Mesenchymal stem cell (in vitro differentiated cells and primary cell): ENCODE data around the gene PAPPA2.
A peak's percentile ranks its signal among the peaks of the same experiment; 100 is the strongest.

Experiments used
- DNase-seq: peaks from one replicate; pipeline ENCODE4 v3.0.0-alpha.2; 2013
- H2AFZ ChIP-seq: one replicate; pipeline ENCODE4 v1.6.1; 2013; ENCODE audit warnings: low read depth, mild to moderate bottlenecking, control low read depth, inconsistent platforms, low read length, moderate library complexity
- H2AK5ac ChIP-seq: 2 replicates; pipeline ENCODE4 v1.6.1; 2013; ENCODE audit warnings: low read length, moderate library complexity, mild to moderate bottlenecking, inconsistent platforms; ENCODE audit not compliant: severe bottlenecking
- H2BK120ac ChIP-seq: one replicate; pipeline ENCODE4 v1.6.1; 2013; ENCODE audit warnings: low read depth, mild to moderate bottlenecking, inconsistent platforms, low read length, moderate library complexity
- H2BK12ac ChIP-seq, 2 experiments: one replicate each; pipeline ENCODE4 v1.6.1; 2013; ENCODE audit warnings: inconsistent platforms in 2 of 2, low read length in 2 of 2, mild to moderate bottlenecking in 2 of 2, moderate library complexity in 2 of 2, control low read depth in 1 of 2
- H2BK15ac ChIP-seq: one replicate; pipeline ENCODE4 v1.6.1; 2013; ENCODE audit warnings: mild to moderate bottlenecking, low read depth, inconsistent platforms; ENCODE audit not compliant: poor library complexity, severe bottlenecking
- H2BK5ac ChIP-seq: 2 replicates; pipeline ENCODE4 v1.6.1; 2013; ENCODE audit warnings: low read depth, mild to moderate bottlenecking, low read length, control low read depth, inconsistent platforms; ENCODE audit not compliant: poor library complexity, severe bottlenecking
- H3K14ac ChIP-seq, 2 experiments: one replicate each; pipeline ENCODE4 v1.6.1; 2013; ENCODE audit warnings: inconsistent platforms in 2 of 2, low read length in 2 of 2, control low read depth in 1 of 2, mild to moderate bottlenecking in 1 of 2, moderate library complexity in 1 of 2
- H3K18ac ChIP-seq, 2 experiments: one replicate each; pipeline ENCODE4 v1.6.1; 2013; ENCODE audit warnings: inconsistent platforms in 2 of 2, low read length in 2 of 2, control low read depth in 1 of 2, low read depth in 1 of 2, mild to moderate bottlenecking in 1 of 2
- H3K23ac ChIP-seq, 2 experiments: one replicate each; pipeline ENCODE4 v1.6.1; 2013; ENCODE audit warnings: inconsistent platforms in 2 of 2, low read length in 2 of 2, mild to moderate bottlenecking in 2 of 2, moderate library complexity in 2 of 2, control low read depth in 1 of 2
- H3K27ac ChIP-seq: 2 replicates; pipeline ENCODE4 v1.5.1; 2013; ENCODE audit warnings: mild to moderate bottlenecking, moderate library complexity, low read length, control low read depth, inconsistent platforms; ENCODE audit not compliant: poor library complexity, severe bottlenecking
- H3K27me3 ChIP-seq, 2 experiments: 2 replicates each; pipeline versions ENCODE4 v1.6.1 to v1.7.0; 2013; ENCODE audit warnings: low read length in 2 of 2, mild to moderate bottlenecking in 2 of 2, moderate library complexity in 2 of 2, control low read depth in 1 of 2, inconsistent platforms in 1 of 2; ENCODE audit not compliant: control insufficient read depth in 1 of 2, insufficient read depth in 1 of 2
- H3K36me3 ChIP-seq, 2 experiments: 2 replicates each; pipeline versions ENCODE4 v1.6.1 to v1.7.0; 2013; ENCODE audit warnings: low read length in 2 of 2, control low read depth in 1 of 2, inconsistent platforms in 1 of 2, low read depth in 1 of 2, mild to moderate bottlenecking in 1 of 2; ENCODE audit not compliant: insufficient read depth in 2 of 2, control insufficient read depth in 1 of 2
- H3K4ac ChIP-seq, 2 experiments: one replicate each; pipeline ENCODE4 v1.6.1; 2013; ENCODE audit warnings: inconsistent platforms in 2 of 2, low read length in 2 of 2, mild to moderate bottlenecking in 2 of 2, moderate library complexity in 2 of 2, control low read depth in 1 of 2, low read depth in 1 of 2
- H3K4me1 ChIP-seq: 2 replicates; pipeline ENCODE4 v1.6.1; 2013; ENCODE audit warnings: low read depth, low read length, control low read depth; ENCODE audit not compliant: control insufficient read depth, insufficient read depth
- H3K4me2 ChIP-seq: 2 replicates; pipeline ENCODE4 v1.6.1; 2013; ENCODE audit warnings: low read length, mild to moderate bottlenecking, inconsistent platforms; ENCODE audit not compliant: poor library complexity, severe bottlenecking
- H3K4me3 ChIP-seq, 2 experiments: 2 replicates each; pipeline versions ENCODE4 v1.5.1 to v1.7.0; 2013; ENCODE audit warnings: low read length in 2 of 2, mild to moderate bottlenecking in 2 of 2, control low read depth in 1 of 2, low read depth in 1 of 2; ENCODE audit not compliant: insufficient read depth in 1 of 2
- H3K79me1 ChIP-seq: replicated peaks from 2 replicates; pipeline ENCODE4 v1.6.1; 2013; ENCODE audit warnings: mild to moderate bottlenecking, control low read depth, low read length, inconsistent platforms; ENCODE audit not compliant: poor library complexity, severe bottlenecking
- H3K9ac ChIP-seq: 2 replicates; pipeline ENCODE4 v1.7.0; 2013; ENCODE audit warnings: mild to moderate bottlenecking, low read length, moderate library complexity
- H3K9me3 ChIP-seq: 2 replicates; pipeline ENCODE4 v1.7.0; 2013; ENCODE audit warnings: mild to moderate bottlenecking, low read length; ENCODE audit not compliant: control insufficient read depth
- H4K8ac ChIP-seq: one replicate; pipeline ENCODE4 v1.6.1; 2013; ENCODE audit warnings: inconsistent platforms, mild to moderate bottlenecking, low read length, moderate library complexity
- H4K91ac ChIP-seq: one replicate; pipeline ENCODE4 v1.6.1; 2013; ENCODE audit warnings: mild to moderate bottlenecking, low read length, inconsistent platforms
- WGBS: methylation state at CpG from one replicate; pipeline ENCODE4 v1.1.7; 2013; ENCODE audit warnings: mixed read lengths; 5-methylcytosine and 5-hydroxymethylcytosine counted together

The PAPPA2 gene

DNA sequence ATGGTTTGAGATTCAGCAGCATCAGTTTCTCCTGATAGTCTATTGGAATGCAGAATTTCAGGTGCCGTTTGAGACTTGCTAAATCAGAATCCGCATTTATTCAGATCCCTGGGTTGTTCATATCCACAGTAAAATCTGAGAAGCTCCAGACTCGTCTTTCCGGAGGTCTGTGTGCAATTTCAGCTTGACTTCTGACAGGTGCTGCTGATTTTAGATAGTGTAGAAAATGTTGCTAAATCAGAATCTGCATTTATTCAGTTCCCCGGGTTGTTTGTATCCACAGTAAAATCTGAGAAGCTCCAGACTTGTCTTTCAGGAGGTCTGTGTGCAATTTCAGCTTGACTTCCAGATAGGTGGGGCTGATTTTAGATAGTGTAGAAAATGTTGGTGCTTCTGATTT lies 113.7 kb downstream of the PAPPA2 start:
- Histone ChIP-seq H3K4me3 (no peak overlapping the region), H3K23ac (no peak overlapping the region), H2BK12ac (no peak overlapping the region), H2AK5ac (no peak overlapping the region), H2BK5ac (no peak overlapping the region), H2BK120ac (no peak overlapping the region), H3K4me1 (no peaks in the 10 kb centered on the region), H3K18ac (no peak overlapping the region), H3K9ac (peak overlapping the region; percentile 65), H4K91ac (no peak overlapping the region), H2BK15ac (no peak overlapping the region), H3K27me3 (no peaks in the 10 kb centered on the region), H3K4ac (no peak overlapping the region), H3K36me3 (no peaks in the 10 kb centered on the region), H3K9me3 (no peaks in the 10 kb centered on the region), H3K27ac (no peak overlapping the region), H3K4me2 (no peak overlapping the region), H3K79me1 (no peaks in the 10 kb centered on the region), H4K8ac (no peak overlapping the region), H3K14ac (no peak overlapping the region), H2AFZ (no peak overlapping the region)
- DNase-seq, result no peak
- WGBS, result 74% methylated on average over 5 of the region's 5 CpGs

GRCh38 chr1:176577646-176578197 lies 114.7 kb downstream of the PAPPA2 start:
- no peak overlapping the region for H3K4me2 ChIP-seq
- no peak for DNase-seq
- no peak overlapping the region for H3K4ac ChIP-seq
- no peak overlapping the region for H2BK15ac ChIP-seq
- H3K27me3 ChIP-seq, result no peaks in the 10 kb centered on the region
- H2BK5ac ChIP-seq, result no peak overlapping the region
- H3K36me3 ChIP-seq, result no peaks in the 10 kb centered on the region
- H4K91ac ChIP-seq, result no peak overlapping the region
- no peak overlapping the region for H3K14ac ChIP-seq
- H3K18ac ChIP-seq, result no peak overlapping the region
- H2BK120ac ChIP-seq, result no peak overlapping the region
- peak overlapping the region; percentile 65 for H3K9ac ChIP-seq
- H3K79me1 ChIP-seq, result no peaks in the 10 kb centered on the region
- peak overlapping the region in 1 of 2 experiments; percentile 16 for H3K4me3 ChIP-seq
- 22% methylated on average over 3 of the region's 4 CpGs for WGBS
- H3K4me1 ChIP-seq, result no peaks in the 10 kb centered on the region
- H2BK12ac ChIP-seq, result no peak overlapping the region
- no peak overlapping the region for H3K23ac ChIP-seq
- no peak overlapping the region for H4K8ac ChIP-seq
- H2AFZ ChIP-seq, result no peak overlapping the region
- no peaks in the 10 kb centered on the region for H3K9me3 ChIP-seq
- no peak overlapping the region for H2AK5ac ChIP-seq
- H3K27ac ChIP-seq, result no peak overlapping the region

GRCh38 chr1:176579087-176579486 lies 116.1 kb downstream of the PAPPA2 start:
- Histone ChIP-seq H3K79me1 (no peaks in the 10 kb centered on the region), H3K14ac (no peak overlapping the region), H3K4me1 (no peaks in the 10 kb centered on the region), H4K8ac (no peak overlapping the region), H3K4me3 (no peak overlapping the region), H2AFZ (no peak overlapping the region), H3K23ac (no peak overlapping the region), H2BK120ac (no peak overlapping the region), H2BK12ac (no peak overlapping the region), H3K4ac (no peak overlapping the region), H3K9ac (no peak overlapping the region), H2AK5ac (no peak overlapping the region), H3K18ac (no peak overlapping the region), H4K91ac (no peak overlapping the region), H3K36me3 (no peaks in the 10 kb centered on the region), H2BK15ac (no peak overlapping the region), H3K27ac (no peak overlapping the region), H2BK5ac (no peak overlapping the region), H3K9me3 (peaks cover 3% of the 10 kb centered on the region), H3K4me2 (no peak overlapping the region), H3K27me3 (no peaks in the 10 kb centered on the region)
- WGBS, result 18% methylated on average over 1 of the region's 3 CpGs
- DNase-seq, result no peak

DNA sequence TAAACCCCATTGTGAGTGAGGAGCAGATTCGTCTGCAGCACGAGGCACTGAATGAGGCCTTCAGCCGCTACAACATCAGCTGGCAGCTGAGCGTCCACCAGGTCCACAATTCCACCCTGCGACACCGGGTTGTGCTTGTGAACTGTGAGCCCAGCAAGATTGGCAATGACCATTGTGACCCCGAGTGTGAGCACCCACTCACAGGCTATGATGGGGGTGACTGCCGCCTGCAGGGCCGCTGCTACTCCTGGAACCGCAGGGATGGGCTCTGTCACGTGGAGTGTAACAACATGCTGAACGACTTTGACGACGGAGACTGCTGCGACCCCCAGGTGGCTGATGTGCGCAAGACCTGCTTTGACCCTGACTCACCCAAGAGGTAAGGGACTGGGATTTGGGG lies 132.2 kb downstream of the PAPPA2 start:
- no peak overlapping the region for H2BK12ac ChIP-seq
- DNase-seq, result no peak
- no peak overlapping the region for H3K14ac ChIP-seq
- H3K4me1 ChIP-seq, result no peaks in the 10 kb centered on the region
- no peaks in the 10 kb centered on the region for H3K79me1 ChIP-seq
- H2BK5ac ChIP-seq, result no peak overlapping the region
- no peak overlapping the region for H4K8ac ChIP-seq
- H3K27ac ChIP-seq, result no peak overlapping the region
- H2BK120ac ChIP-seq, result no peak overlapping the region
- no peak overlapping the region for H2AK5ac ChIP-seq
- H3K9ac ChIP-seq, result no peak overlapping the region
- 88% methylated on average over 15 of the region's 16 CpGs for WGBS
- H2BK15ac ChIP-seq, result no peak overlapping the region
- H3K4ac ChIP-seq, result no peak overlapping the region
- no peaks in the 10 kb centered on the region for H3K36me3 ChIP-seq
- no peak overlapping the region for H3K4me2 ChIP-seq
- H3K23ac ChIP-seq, result no peak overlapping the region
- no peaks in the 10 kb centered on the region for H3K9me3 ChIP-seq
- H3K4me3 ChIP-seq, result no peak overlapping the region
- H4K91ac ChIP-seq, result no peak overlapping the region
- H3K27me3 ChIP-seq, result no peaks in the 10 kb centered on the region
- no peak overlapping the region for H2AFZ ChIP-seq
- no peak overlapping the region for H3K18ac ChIP-seq
